Measurements from ENCODE around the gene SRGAP3.

- TF ChIP-seq CREB5 (CRISPR knock-in tag; IDR thresholded peaks at IDR 0.05; ENCODE audit: low read depth) = no peak
- TF ChIP-seq ISL1 (CRISPR knock-in tag; IDR thresholded peaks at IDR 0.05) = no peak
- TF ChIP-seq BACH2 (CRISPR knock-in tag; IDR thresholded peaks at IDR 0.05; ENCODE audit: borderline replicate concordance) = no peak
- TF ChIP-seq TSHZ2 (CRISPR knock-in tag; IDR thresholded peaks at IDR 0.05) = no peak
- no peak for TF ChIP-seq GLIS3 (CRISPR knock-in tag; IDR thresholded peaks at IDR 0.05)
- TF ChIP-seq ZC3H10 (CRISPR knock-in tag; IDR thresholded peaks at IDR 0.05) = no peak
- no peak for TF ChIP-seq ZFP30 (CRISPR knock-in tag; IDR thresholded peaks at IDR 0.05)
- TF ChIP-seq RARB (CRISPR knock-in tag; IDR thresholded peaks at IDR 0.05) = no peak
- TF ChIP-seq ARNTL (CRISPR knock-in tag; IDR thresholded peaks at IDR 0.05; ENCODE audit: borderline replicate concordance, low read depth) = no peak
- no peak for TF ChIP-seq SNAI2 (CRISPR knock-in tag; IDR thresholded peaks at IDR 0.05)
- TF ChIP-seq ZFP3 (CRISPR knock-in tag; IDR thresholded peaks at IDR 0.05) = no peak
These were observed 138.6 kb downstream of the SRGAP3 start for GRCh38 chr3:9110802-9111201.
